SK-N-SH (cell line): ENCODE results near the gene ADPRHL1. TPM values are rescaled to one million over a fixed set of nuclear protein-coding genes. Genes with fewer than 3 reads are reported as not detected.

Experiments
- CTCF ChIA-PET: fragments of 300-600, 350-600 bp; formaldehyde crosslinking; extraction: SDS; loops from one replicate; lab custom pipeline; 2021; lab: Yijun Ruan, JAX
- POLR2A ChIA-PET: fragments of 350-600 bp; sonication (Branson Sonifier 250); formaldehyde crosslinking; extraction: SDS; loops from one replicate; lab custom pipeline; 2020; ENCODE audit warnings: antibody characterized with exemption, inconsistent platforms; lab: Yijun Ruan, JAX
- DNase-seq: peaks from one replicate; pipeline ENCODE4 v3.0.0; 2012
- H2AFZ ChIP-seq: fragments of 200-600 bp; sonication (generic); 2 replicates; pipeline ENCODE4 v1.8.1; 2016; ENCODE audit warnings: antibody characterized with exemption, mild to moderate bottlenecking, low read depth
- H3F3A ChIP-seq: fragments of 200-600 bp; sonication (generic); replicated peaks from 2 replicates; pipeline ENCODE3; 2016; ENCODE audit warnings: antibody characterized with exemption, mild to moderate bottlenecking; ENCODE audit not compliant: insufficient read depth
- H3K27ac ChIP-seq, 2 experiments: fragments of 200-500 bp in 1 of 2; fragments of 200-600 bp in 1 of 2; sonication (Bioruptor generic) in 1 of 2; sonication (generic), shearing (Covaris generic) in 1 of 2; 2 replicates each; pipeline versions ENCODE4 v1.5.1 to v1.6.1; 2014 to 2016; ENCODE audit warnings: low read depth in 2 of 2, inconsistent platforms in 1 of 2, low read length in 1 of 2, mild to moderate bottlenecking in 1 of 2, mixed read lengths in 1 of 2
- H3K27me3 ChIP-seq: fragments of 200-600 bp; sonication (generic), shearing (Covaris generic); 2 replicates; pipeline ENCODE4 v1.6.1; 2016; ENCODE audit warnings: mixed run types; ENCODE audit not compliant: insufficient read depth
- H3K36me3 ChIP-seq, 2 experiments: fragments of 200-500 bp in 1 of 2; fragments of 200-600 bp in 1 of 2; sonication (Bioruptor generic) in 1 of 2; sonication (generic) in 1 of 2; replicated peaks in 1 of 2; 2 replicates each; pipeline versions ENCODE3 to v1.5.1; 2014 to 2016; ENCODE audit warnings: low read length in 1 of 2, mild to moderate bottlenecking in 1 of 2; ENCODE audit not compliant: insufficient read depth in 2 of 2, control insufficient read depth in 1 of 2
- H3K4me1 ChIP-seq, 2 experiments: fragments of 200-500 bp in 1 of 2; fragments of 200-600 bp in 1 of 2; sonication (Bioruptor generic) in 1 of 2; sonication (generic), shearing (Covaris generic) in 1 of 2; 2 replicates each; pipeline versions ENCODE4 v1.5.1 to v1.6.1; 2014 to 2016; ENCODE audit warnings: low read depth in 1 of 2, low read length in 1 of 2, mixed run types in 1 of 2; ENCODE audit not compliant: insufficient read depth in 2 of 2, control insufficient read depth in 1 of 2
- H3K4me2 ChIP-seq: fragments of 200-600 bp; sonication (generic), shearing (Covaris generic); 2 replicates; pipeline ENCODE4 v1.6.1; 2017; ENCODE audit warnings: mixed run types
- H3K4me3 ChIP-seq, 2 experiments: fragments of 200-500 bp in 1 of 2; fragments of 200-600 bp in 1 of 2; sonication (Bioruptor generic) in 1 of 2; sonication (generic), shearing (Covaris generic) in 1 of 2; 2 replicates each; pipeline versions ENCODE4 v1.5.1 to v1.8.1; 2014 to 2016; ENCODE audit warnings: low read depth in 2 of 2, inconsistent platforms in 1 of 2, low read length in 1 of 2, mild to moderate bottlenecking in 1 of 2, mixed read lengths in 1 of 2, moderate library complexity in 1 of 2
- H3K79me2 ChIP-seq: fragments of 200-600 bp; sonication (generic); 2 replicates; pipeline ENCODE4 v1.8.1; 2017; ENCODE audit warnings: mild to moderate bottlenecking; ENCODE audit not compliant: insufficient read depth
- H3K9ac ChIP-seq: fragments of 200-600 bp; sonication (generic); 2 replicates; pipeline ENCODE4 v1.6.1; 2017; ENCODE audit warnings: mixed run types
- H3K9me2 ChIP-seq: fragments of 200-600 bp; sonication (generic); 2 replicates; pipeline ENCODE4 v1.6.1; 2017; ENCODE audit warnings: mixed run types
- H3K9me3 ChIP-seq: fragments of 200-600 bp; sonication (generic); 2 replicates; pipeline ENCODE4 v1.6.1; 2017; ENCODE audit warnings: mixed run types, mild to moderate bottlenecking, moderate library complexity
- H4K20me1 ChIP-seq: fragments of 200-600 bp; sonication (generic); 2 replicates; pipeline ENCODE4 v1.6.1; 2017; ENCODE audit warnings: mild to moderate bottlenecking, mixed run types; ENCODE audit not compliant: insufficient read depth
- EP300 ChIP-seq, 2 experiments: IDR thresholded peaks; 2 replicates each; pipeline versions ENCODE4 v1.4.0 to v1.6.1; 2012; ENCODE audit warnings: borderline replicate concordance in 1 of 2, low read depth in 1 of 2, low read length in 1 of 2
- FOSL2 ChIP-seq: IDR thresholded peaks from 2 replicates; pipeline ENCODE4 v1.4.0; 2012; ENCODE audit warnings: low read depth, mild to moderate bottlenecking, moderate library complexity, borderline replicate concordance
- FOXM1 ChIP-seq: IDR thresholded peaks from 2 replicates; pipeline ENCODE4 v1.4.0; 2012; ENCODE audit warnings: low read depth, mild to moderate bottlenecking
- GABPA ChIP-seq: IDR thresholded peaks from 2 replicates; pipeline ENCODE4 v1.4.0; 2012; ENCODE audit warnings: low read depth, mild to moderate bottlenecking
- GATA2 ChIP-seq: sonication (generic); formaldehyde crosslinking; IDR thresholded peaks from 2 replicates; pipeline ENCODE4 v1.5.0; 2020; ENCODE audit warnings: mild to moderate bottlenecking, missing genetic modification reagents
- IRF3 ChIP-seq: fragments of 150-350 bp; IDR thresholded peaks from 2 replicates; pipeline ENCODE4 v1.6.1; 2016; ENCODE audit warnings: mild to moderate bottlenecking, low read depth, low read length
- MAX ChIP-seq: IDR thresholded peaks from 2 replicates; pipeline ENCODE4 v1.4.0; 2012; ENCODE audit warnings: low read depth
- MEF2A ChIP-seq: IDR thresholded peaks from 2 replicates; pipeline ENCODE4 v1.4.0; 2012; ENCODE audit warnings: low read depth, borderline replicate concordance
- NFIC ChIP-seq: IDR thresholded peaks from 2 replicates; pipeline ENCODE4 v1.4.0; 2012; ENCODE audit warnings: borderline replicate concordance
- NRF1 ChIP-seq: IDR thresholded peaks from 2 replicates; pipeline ENCODE4 v1.6.1; 2012; ENCODE audit warnings: low read depth, mild to moderate bottlenecking, low read length
- PBX3 ChIP-seq: IDR thresholded peaks from 2 replicates; pipeline ENCODE4; 2012
- RAD21 ChIP-seq: IDR thresholded peaks from 2 replicates; pipeline ENCODE4 v1.6.1; 2012; ENCODE audit warnings: mild to moderate bottlenecking, low read length
- RCOR1 ChIP-seq: fragments of 150-350 bp; IDR thresholded peaks from 2 replicates; pipeline ENCODE4 v1.6.1; 2017; ENCODE audit warnings: antibody characterized with exemption, low read length
- REST ChIP-seq: IDR thresholded peaks from 2 replicates; pipeline ENCODE4 v1.6.1; 2012; ENCODE audit warnings: mild to moderate bottlenecking, low read depth, low read length, moderate library complexity
- RFX5 ChIP-seq: IDR thresholded peaks from 2 replicates; pipeline ENCODE4 v1.6.1; 2012; ENCODE audit warnings: mild to moderate bottlenecking, improper control_type of control experiment, low read length
- SMC3 ChIP-seq: IDR thresholded peaks from 2 replicates; pipeline ENCODE4 v1.6.1; 2012; ENCODE audit warnings: low read depth, low read length, improper control_type of control experiment
- TAF1 ChIP-seq: IDR thresholded peaks from 2 replicates; pipeline ENCODE4 v1.6.1; 2012; ENCODE audit warnings: low read depth, mild to moderate bottlenecking, low read length, moderate library complexity, borderline replicate concordance
- TEAD4 ChIP-seq: IDR thresholded peaks from 2 replicates; pipeline ENCODE4 v1.4.0; 2012; ENCODE audit warnings: mild to moderate bottlenecking, borderline replicate concordance; ENCODE audit not compliant: insufficient read depth
- USF1 ChIP-seq: IDR thresholded peaks from 2 replicates; pipeline ENCODE4 v1.4.0; 2012; ENCODE audit warnings: low read depth, borderline replicate concordance
- ZBTB33 ChIP-seq: IDR thresholded peaks from 2 replicates; pipeline ENCODE4 v1.4.0; 2012; ENCODE audit warnings: low read depth, borderline replicate concordance
- WGBS: methylation state at CpG from one replicate; pipeline ENCODE4 v1.1.6; 2017; ENCODE audit warnings: low lambda C conversion rate; 5-methylcytosine and 5-hydroxymethylcytosine counted together
- polyA plus RNA-seq, 3 experiments: library from polyadenylated mRNA; depleted of rRNA; stranded (reverse); fragments of >200 nt; gene quantifications; 2 replicates each; pipeline ENCODE4 v1.2.3, GENCODE V29; 2012

ADPRHL1 gene
- polyA plus RNA-seq, 1 of the 3 experiments (the other 2 are of a cell fraction): 1.0 TPM

GRCh38 chr13:113465300-113465699 lies 12.0 kb upstream of the ADPRHL1 start:
- TF ChIP-seq ZBTB33 (no peak), FOXM1 (no peak), USF1 (no peak), TEAD4 (no peak), MEF2A (no peak), RCOR1 (no peak), IRF3 (no peak), GATA2 (CRISPR knock-in tag) (no peak), NRF1 (no peak), REST (no peak), FOSL2 (no peak), GABPA (no peak), NFIC (no peak), SMC3 (no peak), PBX3 (no peak), MAX (no peak), RFX5 (no peak), RAD21 (no peak), TAF1 (no peak), EP300 (IDR thresholded peaks at IDR 0.05; ENCODE audit: borderline replicate concordance in 1 of 2, low read depth in 1 of 2, low read length in 1 of 2) (no peak)
- Histone ChIP-seq H3K4me1 (no peaks in the 10 kb centered on the region), H3F3A (peaks cover 2% of the 10 kb centered on the region), H3K9me3 (no peaks in the 10 kb centered on the region), H3K9me2 (no peaks in the 10 kb centered on the region), H3K27me3 (no peaks in the 10 kb centered on the region), H3K27ac (no peak overlapping the region), H3K36me3 (peaks cover 19 to 32% of the 10 kb centered on the region in 2 experiments), H3K4me2 (no peak overlapping the region), H3K79me2 (peaks cover 11% of the 10 kb centered on the region; the same call in 1 of the 2 replicates), H4K20me1 (no peaks in the 10 kb centered on the region), H3K4me3 (no peak overlapping the region), H3K9ac (no peak overlapping the region), H2AFZ (no peak overlapping the region)
- 98% methylated on average over 4 of the region's 4 CpGs for WGBS
- ChIA-PET CTCF (interaction anchor here (0.8 to 4.1 kb wide), 5 partner anchors 12 to 522 kb away, joined by 3 to 28 read pairs (median 9); no protein-coding TSS in a partner anchor), POLR2A (no interaction called here)
- no peak for DNase-seq
